Measurements from ENCODE around the gene DMWD.

The DMWD gene

GRCh38 chr19:45792470-45793177 lies at the start of gene DMWD:
TSS of gene DMWD (minus strand) at chr19:45792845. CDS start at chr19:45792756, 89 bp downstream.
- peak; percentile 98 for DNase-seq (ENCODE audit: low read depth, low spot score)

- no peak for DNase-seq (ENCODE audit: low read depth, low spot score)
These were observed 49.6 kb upstream of the DMWD start for GRCh38 chr19:45842198-45842597.

- no peak for DNase-seq (ENCODE audit: low read depth, low spot score)
These were observed 42.3 kb upstream of the DMWD start for GRCh38 chr19:45834970-45835369.

DNA sequence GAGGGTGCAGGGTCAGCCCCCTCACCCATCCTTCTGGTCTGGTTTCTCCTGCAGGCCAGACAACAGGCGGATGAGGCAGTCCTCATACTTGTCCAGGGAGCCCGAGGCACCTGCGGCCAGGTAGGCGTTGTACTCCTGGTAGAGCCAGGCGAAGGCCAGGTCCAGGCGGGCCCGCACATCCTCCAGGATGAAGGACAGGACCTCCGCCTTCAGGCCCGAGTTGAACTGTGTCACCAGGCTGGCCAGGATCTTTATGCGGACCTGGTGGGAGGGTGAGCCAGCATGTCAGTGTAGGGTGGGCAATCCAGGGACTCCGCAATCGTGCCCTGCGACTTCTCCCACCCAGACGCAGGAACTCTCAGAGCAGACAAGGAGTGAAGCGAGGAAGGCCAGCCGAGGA lies 36.3 kb upstream of the DMWD start:
- no peak for DNase-seq (ENCODE audit: low read depth, low spot score)

DNA sequence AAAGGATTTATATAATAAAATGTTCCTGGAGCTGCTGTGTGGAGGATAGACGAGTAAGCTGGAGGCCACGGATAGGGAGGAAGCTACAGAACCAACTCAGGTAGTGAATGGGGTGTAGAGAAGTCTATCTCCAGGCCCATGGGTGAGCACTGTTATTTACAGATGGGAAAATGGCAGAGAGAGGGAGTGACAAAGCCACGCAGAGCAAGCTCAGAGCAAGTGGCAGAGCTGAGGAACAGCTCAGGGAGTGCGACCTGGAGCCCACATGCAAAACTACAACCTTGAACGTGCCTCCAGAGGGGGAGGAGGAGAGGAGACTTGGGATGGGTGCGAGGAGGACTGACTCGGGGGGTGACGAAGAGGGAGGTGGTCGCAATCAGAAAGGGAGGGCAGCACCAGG lies 35.9 kb upstream of the DMWD start:
- no peak for DNase-seq (ENCODE audit: low read depth, low spot score)

- no peak for DNase-seq (ENCODE audit: low read depth, low spot score)
These were observed 34.9 kb upstream of the DMWD start for GRCh38 chr19:45827459-45828093.

DNA sequence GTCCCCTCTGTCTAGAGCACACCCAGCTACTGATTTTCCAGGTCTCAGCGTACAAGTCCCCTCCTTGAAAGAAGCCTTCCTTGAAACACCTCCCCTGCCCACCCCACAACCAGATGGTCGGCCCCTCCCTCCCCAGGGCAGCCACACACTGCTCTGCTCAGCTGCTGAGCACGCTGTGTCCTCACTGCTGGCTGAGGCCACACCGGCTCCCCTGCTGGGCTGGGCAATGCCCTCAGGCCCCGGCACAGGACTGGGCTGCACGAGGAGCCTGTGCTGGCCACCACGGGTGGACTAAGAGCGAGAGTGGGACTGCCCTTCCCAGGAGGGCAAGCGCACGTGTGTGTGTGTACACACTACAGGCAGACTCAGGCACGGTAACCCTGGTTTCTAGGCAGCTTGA lies 34.3 kb upstream of the DMWD start:
- DNase-seq (ENCODE audit: low read depth, low spot score) = no peak

DNA sequence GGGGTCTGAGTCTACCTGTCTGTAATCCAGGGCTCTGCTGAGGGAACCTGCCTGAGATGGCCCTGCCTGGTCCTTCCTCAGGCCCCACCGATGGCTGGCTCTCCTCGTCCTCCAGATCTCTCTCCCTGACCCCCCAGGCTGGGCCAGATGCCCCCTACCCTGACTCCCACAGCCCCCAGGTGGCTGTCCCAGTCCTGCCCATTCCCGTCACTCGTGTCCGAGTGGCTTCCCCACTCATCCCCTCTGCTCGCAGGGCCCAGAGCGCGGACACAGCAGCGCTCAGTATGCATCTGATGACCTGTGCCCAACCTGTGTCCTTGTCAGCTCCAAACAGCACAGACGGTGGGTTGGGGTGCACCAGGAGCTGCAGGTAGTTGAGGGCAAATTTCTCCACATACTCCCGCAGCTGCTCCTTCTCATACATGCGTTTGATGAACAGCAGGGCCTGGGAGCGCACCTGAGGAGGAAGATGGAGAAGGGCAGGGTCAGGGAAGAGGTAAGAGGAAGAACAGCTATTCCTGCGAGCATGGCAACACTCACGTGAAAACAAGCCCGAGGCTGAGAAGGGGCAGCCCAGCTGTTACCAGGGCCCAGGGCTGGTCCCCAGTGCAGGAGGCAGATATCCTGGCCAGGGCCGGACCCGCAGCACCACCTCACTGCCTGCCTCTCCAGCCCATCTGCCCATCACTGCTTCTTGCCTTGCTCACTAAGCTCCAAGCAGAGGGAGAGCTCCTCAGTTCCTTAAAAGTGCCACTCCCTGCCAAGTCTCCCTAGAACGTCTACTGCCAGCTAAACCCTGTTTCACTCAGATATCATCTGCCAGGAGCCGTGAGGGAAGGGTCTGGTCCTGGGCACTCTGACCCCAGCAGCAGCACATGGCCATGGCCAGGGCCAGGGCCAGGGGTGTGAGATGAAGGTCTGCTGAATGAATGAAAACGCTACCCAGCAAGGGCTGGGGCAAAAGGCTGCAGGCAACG lies 33.6 kb upstream of the DMWD start:
- no peak for DNase-seq (ENCODE audit: low read depth, low spot score)

DNA sequence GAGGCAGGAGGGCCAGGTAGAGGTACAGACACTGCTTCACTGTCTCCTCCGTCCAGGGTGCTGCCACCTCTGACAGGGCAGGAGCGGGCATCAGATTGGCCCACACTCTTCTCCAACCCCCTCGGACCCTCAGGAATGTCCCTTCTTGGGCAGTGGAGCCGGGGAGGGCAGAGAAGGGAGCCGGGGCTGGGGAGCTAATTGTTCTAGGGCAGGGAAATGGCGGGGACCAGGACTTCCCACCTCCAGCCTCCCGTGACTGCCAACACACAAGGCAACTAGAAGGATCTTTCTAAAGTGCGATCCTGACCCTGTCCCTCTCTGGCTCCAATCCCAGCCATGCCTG lies 32.6 kb upstream of the DMWD start:
- DNase-seq (ENCODE audit: low read depth, low spot score) = no peak

GRCh38 chr19:45824531-45825262 lies 32.1 kb upstream of the DMWD start:
- no peak for DNase-seq (ENCODE audit: low read depth, low spot score)

DNA sequence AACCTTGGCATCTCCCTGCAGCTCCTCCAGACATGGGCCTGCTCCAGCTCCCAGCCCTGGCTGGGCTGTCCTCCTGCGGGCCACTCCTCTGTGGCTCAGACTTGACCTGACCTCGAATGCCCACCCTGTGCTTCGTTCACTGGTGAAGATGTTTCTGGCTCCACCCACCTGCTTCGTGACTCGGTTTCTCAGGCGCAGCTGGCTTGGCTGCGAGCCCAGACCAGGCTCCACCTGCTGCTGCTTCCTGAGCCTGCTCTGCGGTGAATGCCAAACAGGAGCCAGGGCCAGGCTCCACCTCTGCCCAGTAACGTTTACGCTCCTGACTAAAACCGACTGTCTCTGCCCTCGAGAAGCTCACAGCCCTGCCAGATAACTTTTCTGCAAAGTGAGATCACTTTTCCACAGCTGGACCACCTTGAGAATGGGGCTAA lies 31.4 kb upstream of the DMWD start:
- DNase-seq (ENCODE audit: low read depth, low spot score) = no peak

- no peak for DNase-seq (ENCODE audit: low read depth, low spot score)
These were observed 30.5 kb upstream of the DMWD start for GRCh38 chr19:45823182-45823581.

DNA sequence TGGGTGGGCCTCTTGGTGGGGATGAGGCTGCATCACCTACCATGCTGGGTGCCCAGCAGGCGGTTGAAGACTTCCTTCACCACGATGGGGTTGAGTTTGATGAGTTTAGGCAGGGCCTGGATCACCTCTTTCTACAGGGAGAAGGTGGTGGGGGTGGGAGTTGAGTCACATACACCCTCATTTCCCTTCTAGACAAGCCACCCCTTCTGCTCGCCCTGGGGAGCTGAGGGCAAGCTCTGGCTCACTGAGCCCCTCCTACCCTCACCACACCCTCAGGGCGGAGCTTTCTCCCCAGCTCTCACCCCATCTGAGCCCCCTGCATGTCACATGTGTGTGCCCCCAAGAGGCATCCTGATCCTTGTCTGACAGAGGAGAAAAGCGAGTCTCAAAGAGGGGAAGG lies 30.1 kb upstream of the DMWD start:
- no peak for DNase-seq (ENCODE audit: low read depth, low spot score)

DNA sequence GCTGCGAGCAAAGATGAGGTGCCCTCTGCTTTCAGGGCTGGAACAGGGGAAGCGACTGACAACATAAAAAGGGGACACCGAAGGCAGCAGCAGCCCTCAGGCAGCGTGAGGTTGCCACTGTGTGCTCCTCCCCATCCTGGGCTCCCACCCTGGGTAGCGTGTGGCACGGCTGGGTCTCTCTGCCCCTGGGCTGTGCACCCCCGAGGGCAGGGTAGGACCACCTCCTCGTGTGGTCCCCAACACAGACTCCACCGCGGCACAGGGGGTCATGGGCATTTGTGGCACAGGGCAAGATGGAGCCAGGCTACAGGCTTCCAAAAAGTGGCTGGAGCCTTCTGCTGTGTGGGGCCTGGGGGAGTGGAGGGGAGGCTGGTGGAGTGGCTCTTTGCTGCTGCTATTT lies 28.9 kb upstream of the DMWD start:
- no peak for DNase-seq (ENCODE audit: low read depth, low spot score)

DNA sequence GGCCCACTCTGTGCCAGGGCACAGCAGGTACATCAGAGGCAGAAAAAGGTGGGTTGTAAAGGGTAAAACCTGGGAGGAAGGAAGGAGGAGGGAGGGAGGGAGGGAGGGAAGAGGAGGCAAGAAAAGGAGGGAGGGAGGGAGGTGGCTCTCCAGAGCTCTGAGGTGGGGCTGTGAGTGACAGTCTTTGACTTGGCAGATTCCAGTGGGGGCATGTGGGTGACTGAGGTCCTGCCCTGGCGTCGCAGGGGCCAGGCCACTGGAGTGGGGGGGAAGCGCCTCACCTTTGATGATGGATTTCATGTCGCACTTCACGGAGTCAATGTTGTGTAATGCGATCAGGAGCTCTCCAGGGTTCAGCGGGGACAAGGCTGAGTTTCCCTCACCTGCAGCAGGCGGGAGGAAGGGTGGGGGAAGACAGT lies 28.5 kb upstream of the DMWD start:
- no peak for DNase-seq (ENCODE audit: low read depth, low spot score)

DNA sequence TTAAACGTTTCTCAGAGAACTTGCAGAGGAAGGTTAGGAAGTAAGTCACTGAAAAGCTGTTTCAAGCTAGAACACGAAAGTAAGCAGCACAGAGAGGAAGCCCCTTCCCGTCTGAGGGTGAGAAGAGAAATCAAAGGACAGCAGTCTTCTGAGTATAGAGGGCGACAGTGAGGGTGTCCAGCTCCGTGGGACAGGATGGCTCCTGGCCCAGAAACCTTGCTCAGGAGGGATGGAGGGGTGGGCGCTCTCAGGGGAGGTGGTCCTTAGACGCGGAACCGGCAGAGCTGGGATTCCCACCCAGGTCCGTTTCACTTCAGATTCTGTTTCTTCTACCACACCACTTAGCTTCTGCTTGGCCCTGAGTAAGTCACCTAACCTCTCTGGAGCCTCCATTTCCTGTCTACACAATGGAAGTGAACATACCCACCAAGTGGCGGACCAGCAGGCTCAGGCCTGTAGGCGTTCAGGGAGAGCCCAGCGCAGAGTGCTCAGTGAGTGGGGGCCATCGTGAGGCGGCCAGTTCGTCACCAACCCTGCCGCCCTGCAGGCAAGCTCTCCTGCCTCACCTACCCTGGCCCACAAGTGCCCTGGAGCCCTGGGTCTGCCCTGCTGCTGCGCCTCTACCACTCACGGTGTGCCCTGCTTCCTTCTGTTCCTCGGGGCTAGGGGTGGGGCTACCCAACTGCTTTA lies 27.9 kb upstream of the DMWD start:
- DNase-seq (ENCODE audit: low read depth, low spot score) = no peak

DNA sequence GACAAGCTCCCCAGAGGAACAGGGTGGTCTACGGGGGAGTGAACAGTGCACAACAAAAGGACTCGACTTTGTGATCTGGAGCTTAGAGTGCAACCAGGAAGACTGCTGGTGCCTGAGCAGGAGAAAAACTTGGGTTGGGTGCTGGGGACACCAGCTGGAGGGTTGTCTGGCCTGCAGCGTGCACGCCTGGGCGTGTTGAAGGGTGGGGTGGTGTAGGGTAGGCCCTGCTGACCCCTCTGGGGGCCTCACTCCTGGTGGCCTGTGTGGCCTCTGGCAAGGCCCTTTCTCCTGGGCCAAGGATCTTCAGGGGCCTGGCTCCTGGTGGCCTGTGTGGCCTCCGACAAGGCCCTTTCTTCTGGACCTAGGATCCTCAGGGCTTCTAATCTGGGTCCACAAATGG lies 27.1 kb upstream of the DMWD start:
- no peak for DNase-seq (ENCODE audit: low read depth, low spot score)

GRCh38 chr19:45817725-45818301 lies 25.2 kb upstream of the DMWD start:
- no peak for DNase-seq (ENCODE audit: low read depth, low spot score)

DNA sequence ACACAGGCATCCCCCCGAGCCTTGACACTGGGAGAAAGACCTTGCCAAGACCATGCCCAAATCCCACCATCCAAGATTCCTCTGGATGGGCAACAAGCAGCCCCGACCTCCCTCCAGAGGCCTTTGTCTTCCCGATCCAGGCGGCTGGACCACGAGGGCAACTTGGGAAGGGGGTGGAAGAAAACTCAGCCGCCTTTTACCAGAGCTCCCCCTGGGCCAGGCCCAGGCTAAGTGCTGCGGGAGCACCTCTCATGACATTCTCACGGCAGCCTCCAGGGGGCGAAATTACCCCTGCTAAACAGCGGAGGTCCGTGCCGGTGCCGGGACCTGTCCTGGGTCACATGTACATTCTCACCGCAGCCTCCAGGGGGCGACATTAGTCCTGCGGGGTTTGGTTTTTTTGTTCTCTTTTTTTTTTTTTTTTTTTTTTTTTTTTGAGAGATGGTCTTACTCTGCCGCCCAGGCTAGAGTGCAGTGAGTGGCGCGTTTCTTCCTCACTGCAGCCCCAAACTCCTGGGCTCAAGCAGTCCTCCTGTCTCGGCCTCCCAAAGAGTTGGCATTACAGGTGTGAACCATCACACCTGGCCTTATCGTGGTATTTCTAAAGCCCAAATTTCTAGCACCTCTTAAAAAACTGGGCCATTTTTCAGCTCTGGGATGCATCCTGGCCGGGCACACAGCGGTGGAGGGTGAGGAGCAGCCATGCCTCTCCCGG lies 24.5 kb upstream of the DMWD start:
- DNase-seq (ENCODE audit: low read depth, low spot score) = peak; percentile 87
